ENCODE measurements around the gene MSL3. TPM values are rescaled to one million over a fixed set of nuclear protein-coding genes. Genes with fewer than 3 reads are reported as not detected.
A peak's percentile ranks its signal among the peaks of the same experiment; 100 is the strongest.

MSL3 gene
- total RNA-seq, 6 donors from 2014 or later, result 24.6 to 37.7 (median 31.3) TPM

DNA sequence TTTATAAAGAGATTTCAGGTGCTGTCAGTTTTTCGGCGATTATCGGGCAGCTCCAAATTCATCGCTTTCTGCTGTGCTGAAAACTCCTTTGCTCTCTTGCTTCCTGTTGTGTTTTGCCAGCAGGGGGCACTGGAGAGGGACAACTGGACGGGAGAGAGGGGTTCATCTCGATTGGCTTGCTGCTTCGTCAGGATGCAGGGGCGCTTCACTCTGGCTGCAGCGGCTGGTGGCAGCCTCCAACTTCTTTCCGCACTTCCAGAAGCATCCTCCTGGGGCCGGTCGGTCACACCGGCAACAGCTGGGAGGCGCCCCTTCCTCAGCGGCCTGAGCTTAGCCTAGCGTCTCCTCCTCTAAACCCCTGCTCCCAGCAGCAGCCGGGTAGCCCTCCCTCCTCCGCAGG is 29.5 kb downstream of the MSL3 start:
- H3K4me1 ChIP-seq, result peaks cover 0 to 10% (median 0%) of the 10 kb centered on the region in 4 donors
- no peaks in the 10 kb centered on the region for H3K27me3 ChIP-seq
- 34 to 43% methylated on average over 15 to 18 of the region's 18 CpGs for WGBS, 2 donors
- no peak overlapping the region for H3K27ac ChIP-seq
- H3K9me3 ChIP-seq, result no peaks in the 10 kb centered on the region
- H3K36me3 ChIP-seq, result no peaks in the 10 kb centered on the region
- ATAC-seq (ENCODE audit: low FRiP score in 2 of 2), result peak in 1 of 2 donors; percentile 63
- TF ChIP-seq, protein P1, sequence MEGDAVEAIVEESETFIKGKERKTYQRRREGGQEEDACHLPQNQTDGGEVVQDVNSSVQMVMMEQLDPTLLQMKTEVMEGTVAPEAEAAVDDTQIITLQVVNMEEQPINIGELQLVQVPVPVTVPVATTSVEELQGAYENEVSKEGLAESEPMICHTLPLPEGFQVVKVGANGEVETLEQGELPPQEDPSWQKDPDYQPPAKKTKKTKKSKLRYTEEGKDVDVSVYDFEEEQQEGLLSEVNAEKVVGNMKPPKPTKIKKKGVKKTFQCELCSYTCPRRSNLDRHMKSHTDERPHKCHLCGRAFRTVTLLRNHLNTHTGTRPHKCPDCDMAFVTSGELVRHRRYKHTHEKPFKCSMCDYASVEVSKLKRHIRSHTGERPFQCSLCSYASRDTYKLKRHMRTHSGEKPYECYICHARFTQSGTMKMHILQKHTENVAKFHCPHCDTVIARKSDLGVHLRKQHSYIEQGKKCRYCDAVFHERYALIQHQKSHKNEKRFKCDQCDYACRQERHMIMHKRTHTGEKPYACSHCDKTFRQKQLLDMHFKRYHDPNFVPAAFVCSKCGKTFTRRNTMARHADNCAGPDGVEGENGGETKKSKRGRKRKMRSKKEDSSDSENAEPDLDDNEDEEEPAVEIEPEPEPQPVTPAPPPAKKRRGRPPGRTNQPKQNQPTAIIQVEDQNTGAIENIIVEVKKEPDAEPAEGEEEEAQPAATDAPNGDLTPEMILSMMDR (IDR thresholded peaks at IDR 0.05), result peak; percentile 28 to 44 (median 39)
- no peak for TF ChIP-seq POLR2A (IDR thresholded peaks at IDR 0.05)
- DNase-seq, result peak; percentile 15 to 37
- H3K4me3 ChIP-seq, result peak overlapping the region in 2 of 4 donors; percentile 17 to 20

DNA sequence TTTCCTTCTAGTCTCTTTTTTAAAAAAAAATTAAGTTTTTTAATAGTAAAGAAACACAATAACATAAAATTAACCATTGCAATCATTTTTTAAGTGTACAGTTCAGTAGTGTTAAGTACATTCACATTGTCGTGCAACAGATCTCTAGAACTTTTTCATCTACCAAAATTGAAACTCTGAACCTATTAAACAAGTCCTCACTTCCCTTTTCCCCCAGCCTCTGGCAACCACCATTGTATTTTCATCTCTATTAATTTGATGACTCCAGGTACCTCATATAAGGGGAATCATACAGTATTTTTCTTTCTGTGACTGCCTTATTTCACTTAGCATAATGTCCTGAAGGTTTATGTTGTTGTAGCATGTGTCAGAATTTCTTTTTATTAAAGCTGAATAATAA is 31.8 kb downstream of the MSL3 start:
- H3K36me3 ChIP-seq, result no peaks in the 10 kb centered on the region
- no peaks in the 10 kb centered on the region for H3K9me3 ChIP-seq
- no peak for ATAC-seq (ENCODE audit: low FRiP score in 2 of 2)

DNA sequence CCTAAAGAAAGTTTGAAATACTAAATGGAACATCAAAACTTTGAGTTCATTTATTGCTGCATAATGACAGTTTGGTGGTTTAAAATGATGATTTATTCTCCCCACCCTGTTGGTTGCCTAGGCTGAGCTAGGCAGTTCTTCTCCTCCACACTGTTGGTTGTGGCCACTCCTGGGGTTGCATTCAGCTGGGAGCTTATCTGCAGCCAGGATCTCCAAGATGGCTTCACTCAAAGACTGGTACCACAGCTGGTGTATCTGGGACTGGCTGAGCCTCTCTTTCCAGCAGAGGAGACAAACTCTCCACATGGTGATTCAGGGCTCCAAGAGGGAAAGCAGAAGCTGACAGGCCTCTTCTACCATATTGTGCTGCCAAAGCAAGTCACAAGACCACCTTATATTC is 33.1 kb downstream of the MSL3 start:
- no peak for TF ChIP-seq POLR2A (IDR thresholded peaks at IDR 0.05)
- TF ChIP-seq POLR2AphosphoS5 (IDR thresholded peaks at IDR 0.05), result no peak
- TF ChIP-seq, protein P1 (IDR thresholded peaks at IDR 0.05), result no peak
- TF ChIP-seq EP300 (IDR thresholded peaks at IDR 0.05), result no peak
- no peak overlapping the region for H3K4me3 ChIP-seq
- no peak overlapping the region for H3K27ac ChIP-seq
- DNase-seq (no peak), ATAC-seq (ENCODE audit: low FRiP score in 2 of 2) (no peak)
- H3K9me3 ChIP-seq, result no peaks in the 10 kb centered on the region
- no peaks in the 10 kb centered on the region for H3K27me3 ChIP-seq
- H3K4me1 ChIP-seq, result peaks cover 0 to 10% (median 0%) of the 10 kb centered on the region in 4 donors
- H3K36me3 ChIP-seq, result no peaks in the 10 kb centered on the region

More for the DNA sequence above, 31.8 kb downstream of the MSL3 start:
- no peak overlapping the region for H3K4me3 ChIP-seq
- 74 to 76% methylated on average over 1 of the region's 1 CpG for WGBS, 2 donors
- TF ChIP-seq POLR2A (IDR thresholded peaks at IDR 0.05) (no peak), EP300 (IDR thresholded peaks at IDR 0.05) (no peak), POLR2AphosphoS5 (IDR thresholded peaks at IDR 0.05) (no peak)
- TF ChIP-seq, protein P1 (IDR thresholded peaks at IDR 0.05), result no peak
- H3K27me3 ChIP-seq, result no peaks in the 10 kb centered on the region
- peaks cover 0 to 10% (median 0%) of the 10 kb centered on the region in 4 donors for H3K4me1 ChIP-seq
- no peak overlapping the region for H3K27ac ChIP-seq
- no peak for DNase-seq

DNA sequence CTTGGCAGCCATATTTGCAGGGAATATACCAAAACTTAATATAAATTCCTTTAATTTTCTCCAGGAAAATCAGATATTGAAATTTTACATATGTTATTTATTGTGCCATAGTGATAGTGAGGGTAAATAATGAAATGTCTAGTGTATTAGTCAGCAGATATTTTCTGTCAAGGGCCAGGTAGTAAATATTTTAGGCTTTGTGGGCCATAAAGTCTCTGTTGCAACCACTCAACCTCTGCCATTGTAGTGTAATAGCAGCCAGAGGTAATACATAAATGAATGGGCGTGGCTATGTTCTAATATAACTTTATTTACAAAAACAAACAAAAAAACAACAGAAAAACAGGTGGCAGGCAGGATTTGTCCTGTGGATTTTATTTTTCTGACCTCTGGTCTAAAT is 33.5 kb downstream of the MSL3 start:
- H3K27ac ChIP-seq, result no peak overlapping the region
- 50 to 86% methylated on average over 1 of the region's 1 CpG for WGBS, 2 donors
- no peak for ATAC-seq (ENCODE audit: low FRiP score in 2 of 2)
- H3K4me3 ChIP-seq, result no peak overlapping the region
- H3K9me3 ChIP-seq, result no peaks in the 10 kb centered on the region
- H3K36me3 ChIP-seq, result no peaks in the 10 kb centered on the region
- H3K4me1 ChIP-seq, result peaks cover 0 to 10% (median 0%) of the 10 kb centered on the region in 4 donors
- no peak for TF ChIP-seq EP300 (IDR thresholded peaks at IDR 0.05)
- no peak for TF ChIP-seq POLR2AphosphoS5 (IDR thresholded peaks at IDR 0.05)
- TF ChIP-seq POLR2A (IDR thresholded peaks at IDR 0.05), result no peak
- TF ChIP-seq, protein P1 (IDR thresholded peaks at IDR 0.05), result no peak
- DNase-seq, result no peak
- no peaks in the 10 kb centered on the region for H3K27me3 ChIP-seq

All from upper lobe of left lung (tissue), 6 donors.